HEK293T (cell line): Measurements from ENCODE around the gene ZNF764.

ENCODE experiments used
- FOXK2 ChIP-seq: fragments of 450-650 bp; IDR thresholded peaks from 2 replicates; pipeline ENCODE4 v1.6.1; 2016; ENCODE audit warnings: mild to moderate bottlenecking
- PKNOX1 ChIP-seq: fragments of 450-650 bp; IDR thresholded peaks from 2 replicates; pipeline ENCODE4 v1.6.1; 2016
- TARDBP ChIP-seq: fragments of 450-650 bp; IDR thresholded peaks from 2 replicates; pipeline ENCODE4 v1.6.1; 2016

GRCh38 chr16:30543067-30543466, 15.1 kb downstream of the ZNF764 start:
- TF ChIP-seq PKNOX1 (no peak), FOXK2 (no peak), TARDBP (no peak)
